ENCODE data around the gene MKLN1.

Gene MKLN1

DNA sequence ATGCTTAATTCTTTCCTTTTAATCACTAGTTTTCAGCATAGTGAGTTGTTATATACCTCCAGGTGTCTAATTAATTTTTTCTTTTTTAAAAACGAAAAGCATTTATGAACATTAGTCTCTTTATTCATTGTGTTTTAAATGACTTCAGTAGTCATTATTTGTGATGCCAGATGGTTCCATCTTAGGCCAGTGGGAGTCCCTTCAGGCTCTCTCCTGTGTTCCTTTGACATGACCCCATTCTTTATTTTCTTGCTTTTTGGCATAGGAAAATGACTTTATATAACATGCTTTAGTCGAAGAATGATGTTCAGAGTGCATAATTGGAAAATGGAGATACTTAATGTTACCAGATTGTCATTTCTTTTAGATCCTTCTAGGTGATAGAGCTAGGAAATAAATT lies 24.4 kb downstream of the MKLN1 start:
- H3K79me2 ChIP-seq (ENCODE audit: insufficient read depth, low read length): peaks cover 74% of the 10 kb centered on the region
- H4K20me1 ChIP-seq (ENCODE audit: low read depth, low read length): peaks cover 44% of the 10 kb centered on the region
- TF ChIP-seq, protein P1, sequence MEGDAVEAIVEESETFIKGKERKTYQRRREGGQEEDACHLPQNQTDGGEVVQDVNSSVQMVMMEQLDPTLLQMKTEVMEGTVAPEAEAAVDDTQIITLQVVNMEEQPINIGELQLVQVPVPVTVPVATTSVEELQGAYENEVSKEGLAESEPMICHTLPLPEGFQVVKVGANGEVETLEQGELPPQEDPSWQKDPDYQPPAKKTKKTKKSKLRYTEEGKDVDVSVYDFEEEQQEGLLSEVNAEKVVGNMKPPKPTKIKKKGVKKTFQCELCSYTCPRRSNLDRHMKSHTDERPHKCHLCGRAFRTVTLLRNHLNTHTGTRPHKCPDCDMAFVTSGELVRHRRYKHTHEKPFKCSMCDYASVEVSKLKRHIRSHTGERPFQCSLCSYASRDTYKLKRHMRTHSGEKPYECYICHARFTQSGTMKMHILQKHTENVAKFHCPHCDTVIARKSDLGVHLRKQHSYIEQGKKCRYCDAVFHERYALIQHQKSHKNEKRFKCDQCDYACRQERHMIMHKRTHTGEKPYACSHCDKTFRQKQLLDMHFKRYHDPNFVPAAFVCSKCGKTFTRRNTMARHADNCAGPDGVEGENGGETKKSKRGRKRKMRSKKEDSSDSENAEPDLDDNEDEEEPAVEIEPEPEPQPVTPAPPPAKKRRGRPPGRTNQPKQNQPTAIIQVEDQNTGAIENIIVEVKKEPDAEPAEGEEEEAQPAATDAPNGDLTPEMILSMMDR (IDR thresholded peaks at IDR 0.05; ENCODE audit: insufficient read depth, low read length, poor library complexity, severe bottlenecking): no peak
- no peak for TF ChIP-seq EZH2phosphoT487 (conservative IDR thresholded peaks at IDR 0.05; ENCODE audit: low read length)

DNA sequence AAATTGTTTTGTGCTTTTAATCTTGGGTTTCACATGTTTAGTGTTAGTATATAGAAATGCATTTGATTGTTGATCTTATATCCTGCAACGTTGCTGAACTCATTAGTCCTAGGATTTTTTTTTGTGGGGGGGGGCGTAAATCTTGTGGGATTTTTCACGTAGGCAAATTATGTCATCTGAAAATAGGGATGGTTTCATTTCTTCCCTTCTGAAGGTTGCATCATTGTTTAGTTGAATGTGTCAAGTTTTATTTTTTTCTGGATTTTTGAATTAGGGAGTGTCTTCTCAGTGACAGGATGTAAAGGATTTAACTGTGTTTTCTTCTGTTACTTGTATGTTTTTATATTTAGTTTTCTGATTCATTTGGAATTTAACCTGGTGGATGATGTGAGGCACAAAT lies 26.7 kb downstream of the MKLN1 start:
- H4K20me1 ChIP-seq (ENCODE audit: low read depth, low read length): peaks cover 57% of the 10 kb centered on the region
- no peaks in the 10 kb centered on the region for H3K9me3 ChIP-seq (ENCODE audit: insufficient read depth, low read length)
- no peak overlapping the region for H3K9ac ChIP-seq (ENCODE audit: low read length)
- H3K79me2 ChIP-seq (ENCODE audit: insufficient read depth, low read length): peaks cover 79% of the 10 kb centered on the region
- H3K36me3 ChIP-seq (ENCODE audit: low read length): no peaks in the 10 kb centered on the region
- H3F3A ChIP-seq (ENCODE audit: insufficient read depth): no peaks in the 10 kb centered on the region
- H2AFZ ChIP-seq (ENCODE audit: low read depth, low read length, severe bottlenecking): no peak overlapping the region
- no peak overlapping the region for H3K27ac ChIP-seq (ENCODE audit: low read depth, low read length)
- TF ChIP-seq, protein P1 (IDR thresholded peaks at IDR 0.05; ENCODE audit: insufficient read depth, low read length, poor library complexity, severe bottlenecking): no peak
- TF ChIP-seq EZH2phosphoT487 (conservative IDR thresholded peaks at IDR 0.05; ENCODE audit: low read length): no peak
- no peaks in the 10 kb centered on the region for H3K27me3 ChIP-seq (ENCODE audit: low read length)
- no peak overlapping the region for H3K4me2 ChIP-seq (ENCODE audit: low read depth, low read length, poor library complexity, severe bottlenecking)
- no peaks in the 10 kb centered on the region for H3K9me2 ChIP-seq (replicated peaks; ENCODE audit: insufficient read depth, low read length)
- no peak overlapping the region for H3K4me3 ChIP-seq (ENCODE audit: insufficient read depth, low read length, poor library complexity, severe bottlenecking)

More for the DNA sequence above, 24.4 kb downstream of the MKLN1 start:
- H3K27ac ChIP-seq (ENCODE audit: low read depth, low read length): no peak overlapping the region
- H2AFZ ChIP-seq (ENCODE audit: low read depth, low read length, severe bottlenecking): no peak overlapping the region
- H3K4me3 ChIP-seq (ENCODE audit: insufficient read depth, low read length, poor library complexity, severe bottlenecking): no peak overlapping the region
- H3F3A ChIP-seq (ENCODE audit: insufficient read depth): no peaks in the 10 kb centered on the region
- no peaks in the 10 kb centered on the region for H3K27me3 ChIP-seq (ENCODE audit: low read length)
- no peaks in the 10 kb centered on the region for H3K9me2 ChIP-seq (replicated peaks; ENCODE audit: insufficient read depth, low read length)
- no peak overlapping the region for H3K4me2 ChIP-seq (ENCODE audit: low read depth, low read length, poor library complexity, severe bottlenecking)
- H3K9ac ChIP-seq (ENCODE audit: low read length): no peak overlapping the region
- no peaks in the 10 kb centered on the region for H3K9me3 ChIP-seq (ENCODE audit: insufficient read depth, low read length)
- no peaks in the 10 kb centered on the region for H3K36me3 ChIP-seq (ENCODE audit: low read length)

DNA sequence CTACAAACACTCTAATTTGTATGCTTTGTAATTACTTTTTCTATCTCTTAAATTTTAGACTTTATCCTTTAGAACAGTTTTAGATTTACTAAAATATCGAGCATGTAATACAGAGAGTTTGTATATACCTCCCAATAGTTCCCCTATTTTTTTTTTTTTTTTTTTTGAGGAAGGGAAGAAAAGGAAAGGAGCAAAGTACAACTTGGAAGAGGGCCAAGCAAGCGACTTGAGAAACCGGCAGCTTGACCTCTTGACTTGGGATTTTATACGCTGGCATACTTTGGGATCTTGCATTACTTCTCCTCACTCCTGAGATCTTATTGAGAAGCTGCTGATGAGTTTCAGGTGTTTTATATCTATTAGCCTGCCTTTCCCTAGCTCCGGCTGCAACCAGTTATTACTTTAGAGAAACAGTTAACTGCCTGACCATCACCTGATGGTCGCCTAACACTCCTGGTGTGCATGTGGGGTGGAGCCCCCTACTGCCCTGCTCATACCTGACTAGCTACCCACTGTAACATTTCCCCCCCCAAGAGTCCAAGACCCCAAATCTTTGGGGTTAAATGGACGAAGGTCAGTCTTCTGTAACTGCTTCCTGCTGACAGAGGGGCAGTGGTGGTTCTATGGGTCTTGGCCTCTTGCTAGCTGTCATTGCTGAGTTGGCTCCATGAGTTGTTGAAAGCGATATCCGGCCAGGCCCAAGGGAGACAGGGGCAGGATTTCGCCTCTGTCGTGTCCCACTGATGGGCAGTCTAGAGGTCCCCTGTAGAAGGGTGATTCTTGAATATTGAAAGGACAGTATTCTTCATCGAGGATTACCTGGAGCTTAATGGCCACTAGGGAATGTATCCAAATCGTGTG lies 28.5 kb downstream of the MKLN1 start:
- H3K9ac ChIP-seq (ENCODE audit: low read length): no peak overlapping the region
- H3K36me3 ChIP-seq (ENCODE audit: low read length): no peaks in the 10 kb centered on the region
- no peak overlapping the region for H3K4me2 ChIP-seq (ENCODE audit: low read depth, low read length, poor library complexity, severe bottlenecking)
- no peak overlapping the region for H2AFZ ChIP-seq (ENCODE audit: low read depth, low read length, severe bottlenecking)
- no peaks in the 10 kb centered on the region for H3F3A ChIP-seq (ENCODE audit: insufficient read depth)
- H3K27ac ChIP-seq (ENCODE audit: low read depth, low read length): no peak overlapping the region
- H4K20me1 ChIP-seq (ENCODE audit: low read depth, low read length): peaks cover 62% of the 10 kb centered on the region
- no peak for TF ChIP-seq EZH2phosphoT487 (conservative IDR thresholded peaks at IDR 0.05; ENCODE audit: low read length)
- TF ChIP-seq, protein P1 (IDR thresholded peaks at IDR 0.05; ENCODE audit: insufficient read depth, low read length, poor library complexity, severe bottlenecking): no peak
- H3K79me2 ChIP-seq (ENCODE audit: insufficient read depth, low read length): peaks cover 79% of the 10 kb centered on the region
- H3K9me2 ChIP-seq (replicated peaks; ENCODE audit: insufficient read depth, low read length): no peaks in the 10 kb centered on the region
- H3K9me3 ChIP-seq (ENCODE audit: insufficient read depth, low read length): no peaks in the 10 kb centered on the region
- no peak overlapping the region for H3K4me3 ChIP-seq (ENCODE audit: insufficient read depth, low read length, poor library complexity, severe bottlenecking)
- H3K27me3 ChIP-seq (ENCODE audit: low read length): no peaks in the 10 kb centered on the region

Measured in SU-DHL-6 (cell line).